HL-60 (cell line): Measurements from ENCODE around the gene MED26.

ENCODE experiments used
- DNase-seq, 2 experiments: peaks; one replicate each; pipeline ENCODE4 v3.0.0-alpha.2; 2010 to 2020; ENCODE audit warnings: low read depth in 1 of 2, low spot score in 1 of 2
- H3K27ac ChIP-seq: fragments of 250-450 bp; sonication (Bioruptor Pico); replicated peaks from 2 replicates; pipeline ENCODE4 v1.5.1; 2020; ENCODE audit warnings: mild to moderate bottlenecking, moderate library complexity
- H3K27me3 ChIP-seq: fragments of 250-450 bp; sonication (Bioruptor Pico); 2 replicates; pipeline ENCODE4 v1.5.1; 2021; ENCODE audit warnings: mild to moderate bottlenecking, moderate library complexity; ENCODE audit not compliant: insufficient read depth, poor library complexity, severe bottlenecking
- H3K4me3 ChIP-seq: replicated peaks from 2 replicates; pipeline ENCODE4 v1.5.1; 2011; ENCODE audit warnings: mild to moderate bottlenecking, control low read depth, low read length; ENCODE audit not compliant: insufficient read depth
- GABPA ChIP-seq: IDR thresholded peaks from 2 replicates; pipeline ENCODE4 v1.6.1; 2012; ENCODE audit warnings: low read depth
- POLR2AphosphoS5 ChIP-seq: IDR thresholded peaks from 2 replicates; pipeline ENCODE4 v1.6.1; 2012; ENCODE audit warnings: low read depth
- SPI1 ChIP-seq: IDR thresholded peaks from 2 replicates; pipeline ENCODE4 v1.6.1; 2012; ENCODE audit warnings: low read depth, mild to moderate bottlenecking, borderline replicate concordance
- TF ChIP-seq, protein P1 (sequence below): IDR thresholded peaks from one replicate; pipeline ENCODE4 v1.5.1; 2011; ENCODE audit warnings: low read length, control low read depth, inconsistent platforms; ENCODE audit not compliant: insufficient read depth
- TF ChIP-seq, protein P2 (sequence below): IDR thresholded peaks from 2 replicates; pipeline ENCODE4 v1.6.1; 2012; ENCODE audit warnings: low read depth; ENCODE audit not compliant: insufficient replicate concordance

The MED26 gene

DNA sequence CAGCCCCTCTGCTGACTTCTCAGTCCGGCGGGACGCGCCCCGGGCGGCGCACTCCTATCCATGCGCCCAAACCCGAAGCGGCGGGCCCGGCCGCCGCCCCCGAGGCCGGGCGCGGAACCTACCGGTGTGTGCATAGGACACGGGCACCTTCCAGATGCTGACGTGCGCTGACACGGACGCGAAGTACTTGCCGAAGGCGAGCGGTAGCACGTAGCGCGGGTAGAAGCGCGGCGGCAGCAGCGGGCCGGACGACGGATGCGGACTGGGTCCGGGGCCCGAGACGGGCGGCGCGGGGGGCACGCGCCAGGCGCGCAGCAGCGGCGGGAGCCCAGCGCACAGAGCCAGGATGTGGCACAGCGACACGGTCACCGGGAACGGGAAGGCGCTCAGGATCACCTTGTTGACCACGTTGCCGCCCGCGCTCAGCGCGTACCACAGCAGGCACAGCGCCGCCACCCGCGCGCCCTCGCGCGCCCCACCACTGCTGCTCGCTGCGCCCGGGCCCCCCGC is 56.1 kb downstream of the MED26 start:
- no peaks in the 10 kb centered on the region for H3K27me3 ChIP-seq
- H3K27ac ChIP-seq = peak overlapping the region; percentile 54
- DNase-seq = peak; percentile 47 to 62
- TF ChIP-seq GABPA = no peak
- TF ChIP-seq, protein P1, sequence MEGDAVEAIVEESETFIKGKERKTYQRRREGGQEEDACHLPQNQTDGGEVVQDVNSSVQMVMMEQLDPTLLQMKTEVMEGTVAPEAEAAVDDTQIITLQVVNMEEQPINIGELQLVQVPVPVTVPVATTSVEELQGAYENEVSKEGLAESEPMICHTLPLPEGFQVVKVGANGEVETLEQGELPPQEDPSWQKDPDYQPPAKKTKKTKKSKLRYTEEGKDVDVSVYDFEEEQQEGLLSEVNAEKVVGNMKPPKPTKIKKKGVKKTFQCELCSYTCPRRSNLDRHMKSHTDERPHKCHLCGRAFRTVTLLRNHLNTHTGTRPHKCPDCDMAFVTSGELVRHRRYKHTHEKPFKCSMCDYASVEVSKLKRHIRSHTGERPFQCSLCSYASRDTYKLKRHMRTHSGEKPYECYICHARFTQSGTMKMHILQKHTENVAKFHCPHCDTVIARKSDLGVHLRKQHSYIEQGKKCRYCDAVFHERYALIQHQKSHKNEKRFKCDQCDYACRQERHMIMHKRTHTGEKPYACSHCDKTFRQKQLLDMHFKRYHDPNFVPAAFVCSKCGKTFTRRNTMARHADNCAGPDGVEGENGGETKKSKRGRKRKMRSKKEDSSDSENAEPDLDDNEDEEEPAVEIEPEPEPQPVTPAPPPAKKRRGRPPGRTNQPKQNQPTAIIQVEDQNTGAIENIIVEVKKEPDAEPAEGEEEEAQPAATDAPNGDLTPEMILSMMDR = no peak
- TF ChIP-seq POLR2AphosphoS5 = no peak
- no peak for TF ChIP-seq SPI1
- TF ChIP-seq, protein P2, sequence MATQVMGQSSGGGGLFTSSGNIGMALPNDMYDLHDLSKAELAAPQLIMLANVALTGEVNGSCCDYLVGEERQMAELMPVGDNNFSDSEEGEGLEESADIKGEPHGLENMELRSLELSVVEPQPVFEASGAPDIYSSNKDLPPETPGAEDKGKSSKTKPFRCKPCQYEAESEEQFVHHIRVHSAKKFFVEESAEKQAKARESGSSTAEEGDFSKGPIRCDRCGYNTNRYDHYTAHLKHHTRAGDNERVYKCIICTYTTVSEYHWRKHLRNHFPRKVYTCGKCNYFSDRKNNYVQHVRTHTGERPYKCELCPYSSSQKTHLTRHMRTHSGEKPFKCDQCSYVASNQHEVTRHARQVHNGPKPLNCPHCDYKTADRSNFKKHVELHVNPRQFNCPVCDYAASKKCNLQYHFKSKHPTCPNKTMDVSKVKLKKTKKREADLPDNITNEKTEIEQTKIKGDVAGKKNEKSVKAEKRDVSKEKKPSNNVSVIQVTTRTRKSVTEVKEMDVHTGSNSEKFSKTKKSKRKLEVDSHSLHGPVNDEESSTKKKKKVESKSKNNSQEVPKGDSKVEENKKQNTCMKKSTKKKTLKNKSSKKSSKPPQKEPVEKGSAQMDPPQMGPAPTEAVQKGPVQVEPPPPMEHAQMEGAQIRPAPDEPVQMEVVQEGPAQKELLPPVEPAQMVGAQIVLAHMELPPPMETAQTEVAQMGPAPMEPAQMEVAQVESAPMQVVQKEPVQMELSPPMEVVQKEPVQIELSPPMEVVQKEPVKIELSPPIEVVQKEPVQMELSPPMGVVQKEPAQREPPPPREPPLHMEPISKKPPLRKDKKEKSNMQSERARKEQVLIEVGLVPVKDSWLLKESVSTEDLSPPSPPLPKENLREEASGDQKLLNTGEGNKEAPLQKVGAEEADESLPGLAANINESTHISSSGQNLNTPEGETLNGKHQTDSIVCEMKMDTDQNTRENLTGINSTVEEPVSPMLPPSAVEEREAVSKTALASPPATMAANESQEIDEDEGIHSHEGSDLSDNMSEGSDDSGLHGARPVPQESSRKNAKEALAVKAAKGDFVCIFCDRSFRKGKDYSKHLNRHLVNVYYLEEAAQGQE = no peak
- peak overlapping the region; percentile 94 for H3K4me3 ChIP-seq

DNA sequence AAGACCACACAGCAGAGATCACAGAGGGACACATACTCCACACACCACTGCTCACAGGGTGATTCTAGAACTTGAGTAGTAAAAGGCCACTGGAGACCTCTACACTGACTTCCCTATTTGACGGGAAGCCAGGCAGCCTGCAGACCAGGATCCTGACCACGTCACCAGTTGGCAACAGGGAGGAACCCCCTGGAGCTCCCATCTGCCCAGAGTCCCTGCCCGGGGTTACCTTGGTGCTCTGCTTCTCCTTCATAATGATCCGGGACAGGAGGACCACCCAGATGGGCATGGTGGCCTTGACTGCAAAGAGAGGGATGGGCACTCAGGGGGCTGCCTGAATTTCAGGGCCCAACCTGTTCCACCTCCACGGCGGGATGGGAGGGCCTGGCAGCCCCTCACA is 56.7 kb downstream of the MED26 start:
- H3K4me3 ChIP-seq = peak overlapping the region; percentile 94
- H3K27me3 ChIP-seq = no peaks in the 10 kb centered on the region
- TF ChIP-seq, protein P1 = no peak
- TF ChIP-seq POLR2AphosphoS5 (no peak), SPI1 (peak; percentile 94)
- peak overlapping the region; percentile 54 for H3K27ac ChIP-seq
- peak in 1 of 2 experiments; percentile 75 for DNase-seq

DNA sequence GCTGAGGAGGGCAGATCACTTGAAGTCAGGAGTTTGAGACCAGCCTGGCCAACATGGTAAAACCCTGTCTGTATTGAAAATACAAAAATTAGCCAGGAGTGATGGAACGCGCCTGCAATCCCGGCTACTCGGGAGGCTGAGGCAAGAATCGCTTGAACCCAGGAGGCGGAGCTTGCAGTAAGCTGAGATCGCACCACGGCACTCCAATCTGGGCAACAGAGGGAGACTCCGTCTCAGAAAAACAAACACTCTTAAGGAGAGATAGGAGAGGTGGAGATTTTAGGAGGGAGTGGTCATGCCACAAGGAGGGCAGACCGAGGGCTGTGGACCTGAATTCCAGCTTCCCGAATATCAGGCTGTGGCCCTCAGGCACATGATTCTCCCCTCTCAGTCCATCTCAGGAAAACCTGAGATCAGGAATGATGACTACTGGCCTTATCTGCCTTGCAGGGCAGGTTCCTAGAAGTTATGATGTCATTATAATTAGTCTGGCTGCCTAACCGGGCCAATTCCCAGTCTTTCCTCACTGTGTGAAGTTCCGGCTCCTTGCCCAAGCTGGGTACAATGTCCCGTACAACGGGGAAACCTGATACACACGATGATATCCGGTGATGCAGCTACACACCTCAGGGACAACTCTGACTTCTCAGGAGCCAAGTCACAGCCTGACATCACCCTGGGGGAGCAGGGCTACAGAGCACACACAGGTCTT is 58.2 kb downstream of the MED26 start:
- H3K4me3 ChIP-seq = no peak overlapping the region
- no peaks in the 10 kb centered on the region for H3K27me3 ChIP-seq
- no peak overlapping the region for H3K27ac ChIP-seq
- no peak for DNase-seq
- no peak for TF ChIP-seq POLR2AphosphoS5
- no peak for TF ChIP-seq SPI1
- TF ChIP-seq, protein P2 = no peak
- TF ChIP-seq, protein P1 = no peak
- no peak for TF ChIP-seq GABPA

DNA sequence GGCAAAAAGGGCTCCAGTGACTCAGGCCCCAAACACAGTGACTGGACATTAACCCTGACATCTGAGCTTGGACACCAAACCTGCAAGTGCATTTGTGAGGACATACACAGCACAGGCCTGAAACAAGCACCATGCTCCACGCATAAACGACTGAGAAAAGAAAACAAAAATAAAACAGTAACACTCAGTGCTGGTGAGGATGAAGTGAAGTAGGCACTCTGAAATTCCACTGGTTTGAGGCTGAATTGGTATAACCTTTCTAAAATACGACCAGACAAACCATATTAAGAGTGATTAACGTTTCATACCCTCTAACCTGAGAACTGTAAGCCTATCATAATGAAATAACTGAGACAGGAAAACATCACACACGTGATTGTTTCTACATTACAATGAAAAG is 61.3 kb downstream of the MED26 start:
- H3K4me3 ChIP-seq = no peak overlapping the region
- H3K27me3 ChIP-seq = no peaks in the 10 kb centered on the region
- TF ChIP-seq, protein P2 = no peak
- TF ChIP-seq SPI1 (no peak), POLR2AphosphoS5 (no peak), GABPA (no peak)
- TF ChIP-seq, protein P1 = no peak
- H3K27ac ChIP-seq = no peak overlapping the region
- DNase-seq = no peak
